Measurements from ENCODE around the gene SCUBE3. TPM values are rescaled to one million over a fixed set of nuclear protein-coding genes. Genes with fewer than 3 reads are reported as not detected.

The SCUBE3 gene
- under 1 TPM in 5 of 6 donors, not detected in 1; 0.10 to 0.43 (median 0.25) TPM for polyA plus RNA-seq (ENCODE audit: low read depth in 6 of 6)

DNA sequence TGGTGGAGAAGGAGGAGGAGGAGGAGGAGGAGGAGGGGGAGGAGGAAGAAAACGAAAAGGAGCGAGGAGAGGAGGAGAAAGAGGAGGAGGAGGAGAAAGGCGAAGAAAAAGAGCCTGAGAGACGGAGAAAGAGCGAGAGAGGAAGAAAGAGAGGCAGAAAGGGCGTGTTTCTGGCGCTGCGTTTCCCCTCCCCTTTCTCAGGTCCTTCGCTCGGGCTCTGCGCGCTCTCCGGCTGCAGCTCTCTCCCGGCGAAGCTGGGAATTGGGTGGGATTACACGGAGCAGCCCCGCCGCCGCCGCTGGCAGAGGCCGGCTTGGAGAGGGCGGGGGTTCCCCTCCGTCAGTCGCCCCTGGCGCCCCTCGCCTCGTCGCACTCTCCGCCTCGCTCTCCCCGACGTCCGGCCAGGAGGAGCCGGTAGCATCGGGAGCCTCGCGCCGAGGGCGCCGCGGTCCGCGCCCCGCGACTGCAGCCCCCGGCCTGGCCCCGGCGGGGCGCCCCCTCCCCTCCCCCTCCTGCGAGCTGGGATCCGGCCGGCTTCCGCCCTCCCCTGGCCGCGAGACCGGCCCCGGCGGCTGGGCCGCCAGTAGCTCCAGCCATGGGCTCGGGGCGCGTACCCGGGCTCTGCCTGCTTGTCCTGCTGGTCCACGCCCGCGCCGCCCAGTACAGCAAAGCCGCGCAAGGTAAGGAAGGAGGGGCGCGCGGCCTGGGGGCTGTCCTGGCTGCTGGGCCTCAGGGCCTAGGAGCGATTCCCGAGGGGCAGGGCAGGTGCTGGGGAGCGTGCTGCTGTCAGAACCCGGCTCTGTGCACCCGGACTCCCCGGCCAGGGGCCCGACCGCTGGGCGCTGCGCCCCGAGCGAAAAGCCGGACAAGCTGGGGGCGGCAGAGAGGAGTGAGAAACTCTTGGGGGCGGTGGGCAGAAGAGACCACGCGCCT, at the start of gene SCUBE3:
TSS of gene SCUBE3 (plus strand) at position 133 of the 933 bp plus-strand sequence. CDS start at position 596, 463 bp downstream.
- Mint-ChIP-seq H3K27ac (no peak within 1 kb of the TSS), H3K36me3 (no peaks in the 10 kb centered on the region), H3K9me3 (no peaks in the 10 kb centered on the region), H3K27me3 (peaks cover 57 to 84% (median 83%) of the 10 kb centered on the region in 3 donors), H3K4me1 (peaks cover 9% of the 10 kb centered on the region in 3 donors), H3K4me3 (peak within 1 kb of the TSS; percentile 71 to 91 (median 84))
- DNase-seq (peak; percentile 12), ATAC-seq (ENCODE audit: low read depth in 2 of 2) (peak; percentile 49 to 53)

- H3K36me3 Mint-ChIP-seq, result peaks cover 0 to under 1% of the 10 kb centered on the region in 2 donors
- no peak for DNase-seq
- peaks cover 8 to 37% (median 30%) of the 10 kb centered on the region in 3 donors for H3K27me3 Mint-ChIP-seq
- H3K9me3 Mint-ChIP-seq, result peaks cover 0 to 1% (median 0%) of the 10 kb centered on the region in 7 donors
- H3K4me3 Mint-ChIP-seq, result no peak overlapping the region
- H3K4me1 Mint-ChIP-seq, result peaks cover 0 to under 1% (median 0%) of the 10 kb centered on the region in 3 donors
- ATAC-seq (ENCODE audit: low read depth in 2 of 2), result no peak
- H3K27ac Mint-ChIP-seq, result no peak overlapping the region
Observed at GRCh38 chr6:35164277-35164676, 49.5 kb upstream of the SCUBE3 start.

DNA sequence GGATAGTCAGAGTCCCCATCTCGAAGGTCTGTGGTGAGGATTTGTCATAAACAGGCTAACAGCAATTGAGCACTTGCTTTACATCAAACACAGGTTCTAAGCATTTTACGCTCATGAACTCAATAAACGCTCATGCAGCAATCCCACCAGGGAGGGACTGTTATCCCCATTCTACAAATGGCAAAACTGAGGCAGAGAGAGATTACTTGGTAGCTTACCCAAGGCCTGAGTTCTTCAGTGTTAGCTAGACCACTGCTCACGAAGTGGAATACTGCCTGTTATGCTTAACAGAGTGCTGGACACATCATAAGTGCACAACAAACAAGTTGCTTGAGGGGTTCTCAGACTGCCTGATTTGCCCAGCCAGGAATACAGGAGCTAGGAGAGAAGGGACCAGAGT, 48.9 kb upstream of the SCUBE3 start:
- H3K36me3 Mint-ChIP-seq, result peaks cover 0 to 7% of the 10 kb centered on the region in 2 donors
- H3K4me1 Mint-ChIP-seq, result peaks cover 0 to 6% (median 0%) of the 10 kb centered on the region in 3 donors
- peaks cover 8 to 32% (median 30%) of the 10 kb centered on the region in 3 donors for H3K27me3 Mint-ChIP-seq
- H3K4me3 Mint-ChIP-seq, result no peak overlapping the region
- ATAC-seq (ENCODE audit: low read depth in 2 of 2) (no peak), DNase-seq (no peak)
- H3K27ac Mint-ChIP-seq, result no peak overlapping the region
- peaks cover 0 to 7% (median 0%) of the 10 kb centered on the region in 7 donors for H3K9me3 Mint-ChIP-seq

DNA sequence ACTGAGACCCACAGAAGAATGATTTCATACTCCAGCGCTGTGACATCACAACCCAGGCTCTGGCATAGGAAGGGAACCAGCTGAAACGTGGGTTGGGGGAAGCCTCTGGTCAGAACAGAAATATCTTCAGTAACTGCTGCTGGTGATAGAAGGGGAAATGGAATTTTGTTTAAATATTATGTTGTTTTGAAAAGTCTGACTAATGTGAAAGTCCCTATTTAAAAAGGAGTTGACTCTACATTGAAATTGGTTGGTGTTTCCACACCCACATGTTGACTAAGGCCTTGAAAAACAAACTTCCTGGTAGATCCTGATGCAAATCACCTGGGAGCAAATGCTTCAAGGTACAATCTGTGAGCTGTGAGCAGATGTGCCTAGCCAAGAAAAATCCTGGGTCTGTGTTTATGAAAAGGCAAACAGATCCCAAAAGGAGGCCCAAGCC, 48.1 kb upstream of the SCUBE3 start:
- peaks cover 8 to 34% (median 31%) of the 10 kb centered on the region in 3 donors for H3K27me3 Mint-ChIP-seq
- H3K9me3 Mint-ChIP-seq, result peaks cover 0 to 7% (median 0%) of the 10 kb centered on the region in 7 donors
- DNase-seq, result no peak
- H3K36me3 Mint-ChIP-seq, result peaks cover 0 to 7% of the 10 kb centered on the region in 2 donors
- H3K27ac Mint-ChIP-seq, result no peak overlapping the region
- H3K4me3 Mint-ChIP-seq, result no peak overlapping the region
- H3K4me1 Mint-ChIP-seq, result peaks cover 0 to 6% (median 0%) of the 10 kb centered on the region in 3 donors
- no peak for ATAC-seq (ENCODE audit: low read depth in 2 of 2)

DNA sequence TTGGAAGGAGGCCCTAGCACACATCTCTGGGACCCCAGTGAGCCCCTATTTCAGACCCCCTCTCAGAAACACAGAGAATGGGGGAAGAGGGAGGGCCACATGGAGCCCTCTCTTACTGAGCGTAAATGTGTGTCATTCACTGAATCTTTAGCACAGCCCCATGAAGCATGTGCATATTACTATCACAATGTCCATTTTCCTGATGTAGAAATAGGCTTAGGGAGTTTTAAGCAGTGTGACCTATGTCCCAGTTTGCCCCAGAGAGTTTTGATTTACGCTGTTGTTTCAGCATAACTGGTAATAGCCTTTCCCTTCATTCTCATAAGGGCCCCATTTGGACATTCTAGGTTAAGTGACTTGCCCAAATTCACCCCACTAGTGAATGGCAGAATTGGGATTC, 47.6 kb upstream of the SCUBE3 start:
- Mint-ChIP-seq H3K4me3 (no peak overlapping the region), H3K27me3 (peaks cover 8 to 39% (median 35%) of the 10 kb centered on the region in 3 donors), H3K27ac (no peak overlapping the region), H3K9me3 (peaks cover 0 to 7% (median 0%) of the 10 kb centered on the region in 7 donors), H3K36me3 (peaks cover 0 to 7% of the 10 kb centered on the region in 2 donors), H3K4me1 (peaks cover 0 to 6% (median 0%) of the 10 kb centered on the region in 3 donors)
- no peak for ATAC-seq (ENCODE audit: low read depth in 2 of 2)
- DNase-seq, result no peak

DNA sequence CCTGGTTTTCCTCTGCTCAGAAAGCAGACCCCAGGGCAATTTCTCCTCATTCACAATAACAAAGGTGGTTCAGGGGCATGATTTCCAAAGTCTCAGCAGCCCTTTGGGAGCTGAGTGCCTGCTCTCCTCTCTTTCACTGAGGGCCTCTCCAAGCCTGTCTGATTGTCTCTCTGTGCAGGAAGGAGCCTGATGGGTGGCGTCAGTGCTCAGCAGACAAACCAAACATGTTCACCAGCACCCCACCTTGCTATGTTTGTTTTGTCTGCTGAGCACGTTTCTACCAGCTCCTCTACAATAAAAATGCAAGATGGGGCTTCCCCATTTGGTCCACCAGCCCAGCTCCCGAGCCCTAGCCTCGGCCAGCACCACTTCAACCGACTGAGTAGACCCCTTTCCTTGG, 47.2 kb upstream of the SCUBE3 start:
- H3K27ac Mint-ChIP-seq, result peak overlapping the region in 1 of 6 donors; percentile 15
- H3K9me3 Mint-ChIP-seq, result peaks cover 0 to 7% (median 0%) of the 10 kb centered on the region in 7 donors
- peaks cover 0 to 6% (median 0%) of the 10 kb centered on the region in 3 donors for H3K4me1 Mint-ChIP-seq
- peaks cover 0 to 7% of the 10 kb centered on the region in 2 donors for H3K36me3 Mint-ChIP-seq
- DNase-seq (no peak), ATAC-seq (ENCODE audit: low read depth in 2 of 2) (no peak)
- H3K4me3 Mint-ChIP-seq, result no peak overlapping the region
- H3K27me3 Mint-ChIP-seq, result peaks cover 8 to 40% (median 35%) of the 10 kb centered on the region in 3 donors

GRCh38 chr6:35167505-35167904, 46.3 kb upstream of the SCUBE3 start:
- no peak overlapping the region for H3K4me3 Mint-ChIP-seq
- H3K27ac Mint-ChIP-seq, result no peak overlapping the region
- H3K9me3 Mint-ChIP-seq, result peaks cover 0 to 7% (median 0%) of the 10 kb centered on the region in 7 donors
- no peak for DNase-seq
- peaks cover 8 to 46% (median 41%) of the 10 kb centered on the region in 3 donors for H3K27me3 Mint-ChIP-seq
- peaks cover 0 to 7% of the 10 kb centered on the region in 2 donors for H3K36me3 Mint-ChIP-seq
- H3K4me1 Mint-ChIP-seq, result peaks cover 0 to 6% (median 0%) of the 10 kb centered on the region in 3 donors
- no peak for ATAC-seq (ENCODE audit: low read depth in 2 of 2)

DNA sequence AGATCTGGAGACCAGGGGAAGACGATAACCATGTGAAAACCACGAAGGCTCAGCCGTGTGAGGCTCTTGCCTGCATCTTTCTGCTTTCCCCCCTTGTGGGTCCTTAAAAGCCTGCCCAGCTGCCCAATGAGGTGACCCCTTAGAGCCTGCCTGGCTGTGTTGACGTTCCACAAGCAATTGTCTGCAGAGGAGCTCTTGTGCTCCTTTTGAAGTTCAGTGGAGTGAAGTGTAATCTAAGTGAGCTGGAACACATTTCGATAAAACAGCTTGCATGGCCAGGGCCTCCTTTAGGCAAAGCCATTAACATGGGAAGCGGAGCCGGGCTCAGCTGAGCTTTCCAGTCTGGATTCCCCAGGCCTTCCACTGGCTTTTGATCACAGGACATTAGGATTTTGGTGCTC, 45.3 kb upstream of the SCUBE3 start:
- Mint-ChIP-seq H3K9me3 (peaks cover 0 to 7% (median 0%) of the 10 kb centered on the region in 7 donors), H3K27ac (no peak overlapping the region)

DNA sequence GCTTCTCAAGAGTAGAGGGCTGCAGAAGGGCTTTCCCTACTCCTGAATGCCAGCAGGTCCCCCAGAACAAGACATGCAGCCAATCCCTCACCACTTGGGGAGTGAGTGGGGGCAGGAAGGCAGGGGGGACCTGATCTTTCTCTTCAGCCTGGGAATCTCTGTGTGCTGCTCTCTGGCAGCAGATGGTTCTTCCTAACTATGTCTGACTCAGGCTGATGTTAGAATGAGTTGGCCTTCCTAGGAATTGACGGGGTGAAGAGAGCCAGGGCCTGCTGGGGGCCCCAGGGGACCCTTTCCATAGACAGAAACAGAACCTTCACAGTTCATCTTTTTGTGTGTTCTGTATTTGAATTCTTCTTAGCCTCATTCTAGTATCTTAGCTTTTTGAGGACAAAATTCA, 43.6 kb upstream of the SCUBE3 start:
- peaks cover 0 to 7% (median 0%) of the 10 kb centered on the region in 7 donors for H3K9me3 Mint-ChIP-seq
- ATAC-seq (ENCODE audit: low read depth in 2 of 2) (no peak), DNase-seq (no peak)
- H3K4me1 Mint-ChIP-seq, result peaks cover 0 to 6% (median 0%) of the 10 kb centered on the region in 3 donors
- H3K27ac Mint-ChIP-seq, result no peak overlapping the region
- peaks cover 0 to 7% of the 10 kb centered on the region in 2 donors for H3K36me3 Mint-ChIP-seq
- peaks cover 0 to 40% (median 37%) of the 10 kb centered on the region in 3 donors for H3K27me3 Mint-ChIP-seq
- no peak overlapping the region for H3K4me3 Mint-ChIP-seq

More for the DNA sequence above, 45.3 kb upstream of the SCUBE3 start:
- no peak for ATAC-seq (ENCODE audit: low read depth in 2 of 2)
- Mint-ChIP-seq H3K4me1 (peaks cover 0 to 6% (median 0%) of the 10 kb centered on the region in 3 donors), H3K36me3 (peaks cover 0 to 7% of the 10 kb centered on the region in 2 donors), H3K4me3 (no peak overlapping the region), H3K27me3 (peaks cover 8 to 44% (median 41%) of the 10 kb centered on the region in 3 donors)
- DNase-seq, result no peak

GRCh38 chr6:35170891-35171290, 42.9 kb upstream of the SCUBE3 start:
- Mint-ChIP-seq H3K27me3 (peaks cover 0 to 41% (median 35%) of the 10 kb centered on the region in 3 donors), H3K27ac (no peak overlapping the region), H3K4me1 (peaks cover 0 to 6% (median 0%) of the 10 kb centered on the region in 3 donors), H3K9me3 (peaks cover 0 to 7% (median 0%) of the 10 kb centered on the region in 7 donors), H3K4me3 (no peak overlapping the region), H3K36me3 (peaks cover 0 to 7% of the 10 kb centered on the region in 2 donors)
- DNase-seq (no peak), ATAC-seq (ENCODE audit: low read depth in 2 of 2) (no peak)

- Mint-ChIP-seq H3K4me1 (peaks cover 0 to 6% (median 0%) of the 10 kb centered on the region in 3 donors), H3K27ac (no peak overlapping the region), H3K27me3 (peaks cover 7 to 41% (median 41%) of the 10 kb centered on the region in 3 donors), H3K4me3 (no peak overlapping the region), H3K9me3 (peaks cover 0 to 7% (median 0%) of the 10 kb centered on the region in 7 donors), H3K36me3 (peaks cover 0 to 7% of the 10 kb centered on the region in 2 donors)
- DNase-seq, result no peak
- no peak for ATAC-seq (ENCODE audit: low read depth in 2 of 2)
Observed at GRCh38 chr6:35173044-35173426, 40.7 kb upstream of the SCUBE3 start.

DNA sequence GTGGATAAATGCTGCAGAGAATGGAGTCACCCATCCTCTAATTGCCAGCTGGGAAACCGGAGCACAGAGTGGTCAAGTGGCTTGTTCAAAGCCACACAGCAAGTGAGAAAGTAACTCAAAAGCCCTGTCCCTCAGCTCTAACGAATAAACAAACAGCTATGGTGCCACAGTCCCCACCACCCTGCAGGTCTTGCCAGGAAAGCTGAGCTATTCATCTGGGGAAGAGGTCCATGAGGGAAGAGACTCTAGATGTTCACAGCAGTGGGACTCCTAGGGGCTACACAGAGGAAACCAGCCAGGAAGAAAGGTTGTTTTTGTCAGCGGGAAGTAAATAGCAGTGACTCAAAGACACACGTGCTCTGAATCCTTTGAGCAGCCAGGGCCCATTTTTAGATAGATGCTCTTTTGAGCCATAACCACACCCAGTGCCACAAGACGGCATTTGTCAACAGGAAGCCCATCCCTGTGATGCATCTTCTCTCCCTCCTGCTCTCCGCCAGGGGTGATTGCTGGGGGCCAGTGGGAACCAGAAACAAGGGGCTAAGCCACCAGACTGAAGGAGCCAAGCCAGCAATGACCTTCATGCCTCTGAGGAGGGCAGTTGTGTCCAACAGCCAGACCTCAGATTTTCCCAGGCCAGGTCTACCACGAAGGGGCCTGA, 40.2 kb upstream of the SCUBE3 start:
- Mint-ChIP-seq H3K4me1 (peaks cover 0 to 6% (median 0%) of the 10 kb centered on the region in 3 donors), H3K27ac (no peak overlapping the region), H3K27me3 (peaks cover 7 to 41% (median 38%) of the 10 kb centered on the region in 3 donors), H3K36me3 (peaks cover 0 to 7% of the 10 kb centered on the region in 2 donors), H3K9me3 (peaks cover 0 to 7% (median 0%) of the 10 kb centered on the region in 7 donors), H3K4me3 (no peak overlapping the region)
- DNase-seq (no peak), ATAC-seq (ENCODE audit: low read depth in 2 of 2) (no peak)

DNA sequence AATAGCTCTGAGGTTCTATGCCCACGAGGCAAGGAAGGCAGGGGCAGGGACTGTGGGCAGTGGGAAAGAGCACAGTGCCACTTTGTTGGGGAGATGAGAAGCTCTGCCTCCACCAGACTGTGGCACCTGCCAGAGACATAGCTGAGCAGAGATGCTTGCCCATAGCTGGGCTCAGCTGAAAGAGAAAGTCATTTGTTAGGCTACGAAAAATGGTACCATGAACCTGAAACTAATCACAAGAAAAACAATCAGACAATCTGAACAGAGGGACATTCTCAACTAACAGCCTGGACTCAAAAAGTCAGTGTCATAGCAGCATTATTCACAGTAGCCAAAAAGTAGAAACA, 39.7 kb upstream of the SCUBE3 start:
- H3K27ac Mint-ChIP-seq, result no peak overlapping the region
- peak overlapping the region in 1 of 8 donors; percentile 41 for H3K4me3 Mint-ChIP-seq
- peaks cover 0 to 6% (median 0%) of the 10 kb centered on the region in 3 donors for H3K4me1 Mint-ChIP-seq
- peaks cover 0 to 7% of the 10 kb centered on the region in 2 donors for H3K36me3 Mint-ChIP-seq
- peaks cover 0 to 7% (median 0%) of the 10 kb centered on the region in 7 donors for H3K9me3 Mint-ChIP-seq
- ATAC-seq (ENCODE audit: low read depth in 2 of 2) (no peak), DNase-seq (no peak)
- H3K27me3 Mint-ChIP-seq, result peaks cover 7 to 41% (median 38%) of the 10 kb centered on the region in 3 donors

Measured in naive B cell (primary cell).